Breast epithelium (tissue), 3 donors: ENCODE measurements around the gene ANTXR1.

Experiments
- CTCF ChIP-seq, 3 donors: fragments of 450-650 bp; IDR thresholded peaks; one replicate each; pipeline ENCODE4 v1.5.1; 2016 to 2017; ENCODE audit warnings: antibody characterized with exemption in 3 of 3, mild to moderate bottlenecking in 3 of 3, moderate library complexity in 3 of 3
- POLR2AphosphoS5 ChIP-seq, 3 donors: sonication (generic); formaldehyde crosslinking; IDR thresholded peaks; one replicate each; pipeline ENCODE4 v1.6.1; 2017; ENCODE audit warnings: antibody characterized with exemption in 3 of 3

DNA sequence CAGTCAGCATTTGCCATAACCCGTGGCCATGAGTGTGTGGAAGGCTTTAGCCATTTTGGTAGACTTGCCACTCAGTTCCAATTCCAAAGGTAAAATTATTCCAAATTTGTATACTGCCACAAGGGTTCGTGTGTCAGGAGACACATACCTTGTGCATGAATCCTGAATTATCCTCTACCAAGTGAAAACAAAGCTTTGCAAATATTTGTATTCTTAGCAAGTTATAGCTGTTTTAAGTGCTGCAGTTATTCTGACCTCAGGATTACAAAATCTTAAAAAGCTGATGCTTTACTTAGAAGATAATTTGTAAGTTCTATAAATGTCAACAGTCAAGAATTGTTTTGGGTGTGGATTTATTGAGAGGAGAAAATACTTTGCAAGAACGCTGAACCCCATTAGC lies 100.6 kb downstream of the ANTXR1 start:
- TF ChIP-seq CTCF (IDR thresholded peaks at IDR 0.05) (no peak), POLR2AphosphoS5 (IDR thresholded peaks at IDR 0.05) (no peak)
